Thyroid gland (tissue), 4 donors: ENCODE measurements around the gene KRT15. TPM values are rescaled to one million over a fixed set of nuclear protein-coding genes. Genes with fewer than 3 reads are reported as not detected.

ENCODE experiments used
- DNase-seq, 2 donors: peaks; one replicate each; pipeline ENCODE4 v3.0.0-alpha.2; 2019
- H3K27ac ChIP-seq, 3 donors: fragments of 200-600 bp; sonication (generic); 1 replicate in 2 of 3; 2 replicates in 1 of 3; pipeline ENCODE4 v1.5.1; 2016 to 2019; ENCODE audit warnings: mild to moderate bottlenecking in 1 of 3, moderate library complexity in 1 of 3
- H3K27me3 ChIP-seq: fragments of 200-600 bp; sonication (generic); one replicate; pipeline ENCODE4 v1.5.1; 2019
- H3K36me3 ChIP-seq, 2 donors: fragments of 200-600 bp; sonication (generic); one replicate each; pipeline ENCODE4 v1.5.1; 2016 to 2019
- H3K4me1 ChIP-seq, 2 donors: fragments of 200-600 bp; sonication (generic); one replicate each; pipeline ENCODE4 v1.5.1; 2017 to 2019
- H3K4me3 ChIP-seq, 3 donors: fragments of 200-600 bp; sonication (generic); replicated peaks in 1 of 3; 1 replicate in 2 of 3; 2 replicates in 1 of 3; pipeline ENCODE4 v1.5.1; 2016; ENCODE audit warnings: mild to moderate bottlenecking in 1 of 3
- H3K9me3 ChIP-seq: fragments of 200-600 bp; sonication (generic); one replicate; pipeline ENCODE4 v1.5.1; 2017
- CTCF ChIP-seq, 6 experiments: fragments of 200-600 bp in 3 of 6; fragments of 450-650 bp in 3 of 6; sonication (generic) in 3 of 6; IDR thresholded peaks; one replicate each; pipeline ENCODE4 v1.5.1; 2016 to 2019; ENCODE audit warnings: antibody characterized with exemption in 6 of 6, mild to moderate bottlenecking in 2 of 6, inconsistent platforms in 1 of 6, moderate library complexity in 1 of 6
- POLR2A ChIP-seq, 2 donors: fragments of 450-650 bp; IDR thresholded peaks; one replicate each; pipeline ENCODE4 v1.6.1; 2017; ENCODE audit warnings: antibody characterized with exemption in 2 of 2, mild to moderate bottlenecking in 2 of 2, moderate library complexity in 1 of 2
- WGBS, 2 donors: methylation state at CpG; one replicate each; pipeline ENCODE4 v1.1.5; 2017; 5-methylcytosine and 5-hydroxymethylcytosine counted together
- intact Hi-C: fragments of 100-400 bp; cut with DNase I; formaldehyde crosslinking; loops from one replicate; pipeline ENCODE4 v1.15.1; 2023
- total RNA-seq, 4 donors: library from RNA; depleted of rRNA; stranded (reverse); fragments of >200 nt; gene quantifications; one replicate each; pipeline ENCODE4 v1.2.3, GENCODE V29; 2016

Gene KRT15
- total RNA-seq, 4 donors from 2014 or later: 0.93 TPM; not detected in 3

GRCh38 chr17:41500131-41500911, 18.4 kb downstream of the KRT15 start:
- no peak overlapping the region for H3K4me3 ChIP-seq
- H3K27ac ChIP-seq: no peak overlapping the region
- 70% methylated on average over 15 of the region's 15 CpGs for WGBS, 2 donors
- H3K27me3 ChIP-seq: no peaks in the 10 kb centered on the region
- intact Hi-C loops: no loop called here
- H3K4me1 ChIP-seq: peaks cover 0 to 4% of the 10 kb centered on the region in 2 donors
- H3K9me3 ChIP-seq: no peaks in the 10 kb centered on the region
- no peak for DNase-seq
- H3K36me3 ChIP-seq: no peaks in the 10 kb centered on the region
- no peak for TF ChIP-seq POLR2A (IDR thresholded peaks at IDR 0.05)
- no peak for TF ChIP-seq CTCF (IDR thresholded peaks at IDR 0.05)

- no peak overlapping the region for H3K4me3 ChIP-seq
- H3K27ac ChIP-seq: no peak overlapping the region
- no peak for DNase-seq
- peaks cover 0 to 4% of the 10 kb centered on the region in 2 donors for H3K4me1 ChIP-seq
- H3K36me3 ChIP-seq: no peaks in the 10 kb centered on the region
- H3K9me3 ChIP-seq: no peaks in the 10 kb centered on the region
- WGBS, 2 donors: 90 to 94% methylated on average over 5 of the region's 5 CpGs
- H3K27me3 ChIP-seq: no peaks in the 10 kb centered on the region
- intact Hi-C loops: no loop called here
- TF ChIP-seq CTCF (IDR thresholded peaks at IDR 0.05): no peak
- TF ChIP-seq POLR2A (IDR thresholded peaks at IDR 0.05): no peak
These were observed 19.0 kb downstream of the KRT15 start for GRCh38 chr17:41499714-41500113.

DNA sequence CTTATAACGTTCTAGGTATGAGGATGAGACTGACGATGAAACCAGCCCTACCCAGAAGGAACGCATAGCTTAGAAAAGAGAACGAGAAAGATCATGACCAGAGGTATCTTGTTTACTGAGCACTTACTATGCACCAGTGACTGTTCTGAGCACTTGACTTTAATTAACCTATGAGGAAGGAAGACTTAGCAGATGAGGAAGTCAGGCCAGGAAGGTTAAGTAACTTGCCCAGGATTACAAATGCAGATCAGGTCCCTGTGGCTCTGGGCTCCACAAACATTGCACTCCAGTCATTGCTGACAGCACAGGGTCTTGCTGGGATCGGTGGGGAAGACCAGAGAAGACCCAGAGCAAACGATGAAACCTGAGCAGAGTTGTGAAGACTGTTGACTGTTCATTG, 20.4 kb downstream of the KRT15 start:
- TF ChIP-seq CTCF (IDR thresholded peaks at IDR 0.05) (no peak), POLR2A (IDR thresholded peaks at IDR 0.05) (no peak)
- H3K9me3 ChIP-seq: no peaks in the 10 kb centered on the region
- intact Hi-C loops: no loop called here
- peaks cover 0 to 2% of the 10 kb centered on the region in 2 donors for H3K4me1 ChIP-seq
- no peak overlapping the region for H3K4me3 ChIP-seq
- no peak overlapping the region for H3K27ac ChIP-seq
- no peak for DNase-seq
- no peaks in the 10 kb centered on the region for H3K27me3 ChIP-seq
- no peaks in the 10 kb centered on the region for H3K36me3 ChIP-seq
- 62 to 77% methylated on average over 6 of the region's 6 CpGs for WGBS, 2 donors

DNA sequence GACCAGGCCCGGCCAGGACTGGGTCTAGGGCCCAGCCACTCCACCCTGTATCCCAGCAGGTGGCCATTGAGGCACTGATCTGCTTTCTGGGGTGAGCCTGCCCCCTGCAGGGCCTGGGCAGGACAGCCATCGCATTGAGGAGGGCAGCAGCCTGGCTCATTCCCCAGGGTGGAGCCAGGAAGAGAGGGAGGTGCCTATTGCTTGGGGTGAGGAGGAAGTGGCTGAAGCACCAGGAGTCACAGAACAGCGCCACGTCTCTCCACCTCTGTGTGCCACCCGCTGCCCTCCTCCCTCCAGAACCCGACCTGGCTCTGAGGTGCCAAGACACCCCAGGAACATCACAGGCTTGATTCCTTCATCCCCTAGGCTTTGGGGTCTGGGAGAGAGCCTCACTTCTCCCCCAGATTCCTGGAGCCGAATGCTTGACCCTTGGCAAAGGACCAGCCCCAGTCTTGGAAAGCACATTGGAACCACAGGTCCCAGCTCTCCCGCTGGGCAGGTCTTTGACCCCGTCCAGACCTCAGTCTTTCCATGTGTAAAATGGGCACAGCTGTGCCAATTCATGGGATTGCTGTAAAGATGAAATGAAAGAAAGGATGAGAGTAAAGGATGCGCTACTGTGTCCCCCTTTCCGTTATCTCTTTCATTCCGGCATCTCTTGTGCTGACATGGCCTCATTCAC, 21.7 kb downstream of the KRT15 start:
- TF ChIP-seq CTCF (IDR thresholded peaks at IDR 0.05): peak in 5 of 6 experiments; percentile 31 to 79 (median 74)
- peak in 1 of 2 donors; percentile 26 for TF ChIP-seq POLR2A (IDR thresholded peaks at IDR 0.05)
- H3K27me3 ChIP-seq: no peaks in the 10 kb centered on the region
- H3K4me1 ChIP-seq: peaks cover 0 to 4% of the 10 kb centered on the region in 2 donors
- intact Hi-C loops: no loop called here
- peak; percentile 81 to 85 for DNase-seq
- H3K4me3 ChIP-seq: no peak overlapping the region
- 48 to 58% methylated on average over 10 to 12 of the region's 12 CpGs for WGBS, 2 donors
- H3K9me3 ChIP-seq: no peaks in the 10 kb centered on the region
- no peak overlapping the region for H3K27ac ChIP-seq
- no peaks in the 10 kb centered on the region for H3K36me3 ChIP-seq

GRCh38 chr17:41494524-41494923, 24.2 kb downstream of the KRT15 start:
- H3K36me3 ChIP-seq: no peaks in the 10 kb centered on the region
- 69 to 71% methylated on average over 2 of the region's 2 CpGs for WGBS, 2 donors
- intact Hi-C loops: no loop called here
- no peak for TF ChIP-seq CTCF (IDR thresholded peaks at IDR 0.05)
- no peak for TF ChIP-seq POLR2A (IDR thresholded peaks at IDR 0.05)
- DNase-seq: no peak
- no peaks in the 10 kb centered on the region for H3K27me3 ChIP-seq
- H3K4me3 ChIP-seq: no peak overlapping the region
- H3K4me1 ChIP-seq: peaks cover 0 to 4% of the 10 kb centered on the region in 2 donors
- no peak overlapping the region for H3K27ac ChIP-seq
- H3K9me3 ChIP-seq: no peaks in the 10 kb centered on the region
